Stomach (tissue), 4 donors: ENCODE results near the gene CRTAP.

Experiments
- POLR2AphosphoS5 ChIP-seq, 3 donors: sonication (generic); formaldehyde crosslinking; IDR thresholded peaks; one replicate each; pipeline ENCODE4 v1.6.1; 2016; ENCODE audit warnings: antibody characterized with exemption in 3 of 3
- TF ChIP-seq, protein P1 (sequence below), 7 experiments: fragments of 450-650 bp in 4 of 7; fragments of 200-600 bp in 3 of 7; sonication (generic) in 3 of 7; IDR thresholded peaks; one replicate each; pipeline ENCODE4 v1.5.1; 2016 to 2019; ENCODE audit warnings: antibody characterized with exemption in 7 of 7, control low read depth in 2 of 7, mild to moderate bottlenecking in 1 of 7

DNA sequence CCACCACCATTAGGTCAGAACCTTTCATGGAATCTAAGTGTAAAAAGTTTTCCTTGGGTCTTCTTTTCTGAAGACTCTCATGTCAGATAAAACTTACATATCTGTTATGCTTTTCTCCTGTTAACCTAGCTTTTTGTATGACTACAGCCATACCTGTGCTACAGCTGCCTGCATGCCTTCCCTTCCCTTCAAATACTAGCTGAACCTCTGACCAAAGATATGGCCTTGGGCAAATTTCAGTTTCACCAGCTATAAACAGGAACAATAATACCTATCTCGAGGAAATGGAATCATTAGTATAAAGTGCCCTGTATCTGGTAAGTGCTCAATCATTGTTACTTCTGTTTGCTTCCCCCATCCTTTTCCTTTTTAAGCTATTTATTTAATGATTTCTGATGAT, 41.9 kb upstream of the CRTAP start:
- TF ChIP-seq, protein P1, sequence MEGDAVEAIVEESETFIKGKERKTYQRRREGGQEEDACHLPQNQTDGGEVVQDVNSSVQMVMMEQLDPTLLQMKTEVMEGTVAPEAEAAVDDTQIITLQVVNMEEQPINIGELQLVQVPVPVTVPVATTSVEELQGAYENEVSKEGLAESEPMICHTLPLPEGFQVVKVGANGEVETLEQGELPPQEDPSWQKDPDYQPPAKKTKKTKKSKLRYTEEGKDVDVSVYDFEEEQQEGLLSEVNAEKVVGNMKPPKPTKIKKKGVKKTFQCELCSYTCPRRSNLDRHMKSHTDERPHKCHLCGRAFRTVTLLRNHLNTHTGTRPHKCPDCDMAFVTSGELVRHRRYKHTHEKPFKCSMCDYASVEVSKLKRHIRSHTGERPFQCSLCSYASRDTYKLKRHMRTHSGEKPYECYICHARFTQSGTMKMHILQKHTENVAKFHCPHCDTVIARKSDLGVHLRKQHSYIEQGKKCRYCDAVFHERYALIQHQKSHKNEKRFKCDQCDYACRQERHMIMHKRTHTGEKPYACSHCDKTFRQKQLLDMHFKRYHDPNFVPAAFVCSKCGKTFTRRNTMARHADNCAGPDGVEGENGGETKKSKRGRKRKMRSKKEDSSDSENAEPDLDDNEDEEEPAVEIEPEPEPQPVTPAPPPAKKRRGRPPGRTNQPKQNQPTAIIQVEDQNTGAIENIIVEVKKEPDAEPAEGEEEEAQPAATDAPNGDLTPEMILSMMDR (IDR thresholded peaks at IDR 0.05) = no peak
- TF ChIP-seq POLR2AphosphoS5 (IDR thresholded peaks at IDR 0.05) = no peak
